RCC 7860 (cell line): ENCODE measurements around the gene KLHL21.
A peak's percentile ranks its signal among the peaks of the same experiment; 100 is the strongest.
"Not testable (repeated sequence)": the region's sequence is repeated elsewhere in the genome, so short reads cannot be mapped to it uniquely, and the experiment has no call there.

ENCODE experiments used
- DNase-seq: peaks from one replicate; pipeline ENCODE4 v3.0.0-alpha.2; 2015; ENCODE audit warnings: low spot score
- FAIRE-seq: peaks from 2 replicates; lab custom pipeline; 2012; peaks lifted over from hg19 to GRCh38; lab: Jason Lieb, UNC

Gene KLHL21

DNA sequence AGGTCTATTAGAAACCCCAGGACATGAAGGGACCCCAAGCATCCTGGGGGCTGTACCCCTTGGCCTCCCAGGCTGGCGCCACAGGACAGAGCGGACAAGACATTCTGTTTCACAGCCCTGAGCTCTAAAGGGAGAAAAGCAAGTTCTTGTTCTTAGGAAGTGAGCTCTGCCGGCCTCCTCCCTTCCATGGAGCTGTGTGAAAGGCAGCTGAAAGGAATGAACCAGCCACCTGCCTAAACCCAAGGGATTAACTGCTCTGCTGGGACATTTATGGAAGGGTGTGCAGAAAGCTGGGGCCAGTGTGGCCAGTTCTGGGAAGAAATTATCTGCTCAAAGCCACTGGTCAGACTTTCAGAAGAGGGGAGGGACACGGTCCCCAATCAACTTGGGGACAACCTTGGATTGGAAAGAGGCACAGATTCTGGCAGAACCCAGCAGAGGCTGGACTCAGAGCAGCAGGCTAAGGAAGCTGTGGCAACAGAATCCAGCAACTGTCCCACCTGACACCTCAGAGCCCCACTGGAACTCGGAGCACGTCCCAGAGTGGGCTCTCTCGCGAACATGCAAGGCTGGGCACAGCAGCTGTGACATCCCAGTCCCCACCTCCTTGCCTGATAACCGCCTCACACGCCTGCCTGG is 2.1 kb downstream of the KLHL21 start:
- FAIRE-seq: no peak
- no peak for DNase-seq

DNA sequence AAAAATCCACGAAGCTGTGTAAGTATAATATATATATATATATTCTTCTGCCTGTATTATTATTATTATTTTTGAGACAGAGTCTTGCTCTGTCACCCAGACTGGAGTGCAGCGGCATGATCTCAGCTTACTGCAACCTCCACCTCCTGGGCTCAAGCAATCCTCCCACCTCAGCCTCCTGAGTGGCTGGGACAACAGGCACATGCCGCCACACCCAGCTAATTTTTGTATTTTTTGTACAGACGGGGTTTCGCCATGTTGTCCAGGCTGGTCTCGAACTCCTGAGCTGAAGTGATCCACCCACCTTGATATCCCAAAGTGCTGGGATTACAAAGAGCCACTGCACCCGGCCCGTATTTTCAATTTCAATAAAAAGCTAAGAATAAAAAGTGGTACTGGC is 2.7 kb downstream of the KLHL21 start:
- FAIRE-seq: not testable (repeated sequence)

DNA sequence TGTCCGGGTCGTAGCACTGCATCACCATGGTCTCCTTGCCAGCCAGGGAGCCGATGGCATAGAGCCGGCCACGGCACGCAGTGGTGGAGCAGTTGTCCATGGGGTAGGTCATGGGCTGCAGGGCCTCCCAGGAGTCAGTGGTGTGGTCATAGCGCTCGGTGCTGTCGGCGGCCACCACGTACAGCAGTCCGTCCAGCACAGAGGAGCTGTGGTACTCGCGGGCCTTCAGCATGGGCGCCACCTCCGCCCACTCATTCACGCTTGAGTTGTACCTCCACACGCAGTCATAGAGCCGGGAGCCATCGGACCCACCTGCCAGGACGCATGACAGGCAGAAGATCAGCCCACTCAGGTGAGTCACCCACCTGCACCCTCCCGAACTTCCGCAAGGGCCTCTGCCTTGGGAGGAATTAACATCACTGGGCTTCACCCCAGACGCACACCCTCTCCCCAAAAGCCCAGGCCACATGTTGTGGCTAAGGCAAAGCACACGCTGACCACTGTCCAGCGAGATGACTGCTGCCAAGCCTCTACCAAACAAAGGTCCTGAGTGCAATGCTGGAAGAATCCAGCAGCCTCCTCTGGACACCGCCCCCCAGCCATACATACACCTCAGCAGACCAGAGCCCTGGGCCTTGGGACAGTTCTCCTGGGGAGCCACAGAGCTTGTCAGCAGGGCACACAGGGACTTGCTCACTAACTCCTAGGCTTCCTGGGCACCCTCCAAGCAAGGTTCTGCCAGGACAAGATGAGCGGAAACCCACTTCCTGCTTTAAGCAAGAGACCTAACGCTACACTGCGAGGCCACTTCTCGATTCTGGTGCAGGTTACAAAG is 3.3 kb downstream of the KLHL21 start:
- FAIRE-seq (no peak), DNase-seq (peak; percentile 28)

More for the DNA sequence above, 2.7 kb downstream of the KLHL21 start:
- not testable (repeated sequence) for DNase-seq

DNA sequence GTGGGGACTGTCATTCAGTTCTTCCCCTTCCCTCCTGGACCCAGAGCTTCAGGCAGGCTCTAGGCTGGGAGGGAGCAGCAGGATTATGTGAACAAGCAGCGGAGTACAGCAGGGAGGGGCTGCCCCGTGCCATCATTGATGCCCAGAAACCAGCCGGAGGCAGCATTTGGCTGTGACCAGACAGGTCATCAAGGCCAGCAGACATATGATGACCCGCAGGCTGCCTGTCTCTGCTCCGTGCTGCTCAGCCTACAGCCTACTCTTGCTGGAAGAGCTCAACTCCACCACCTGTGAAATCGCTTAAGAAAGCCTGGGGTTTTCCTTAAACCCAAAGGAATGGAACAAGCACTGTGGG is 4.9 kb downstream of the KLHL21 start:
- DNase-seq: no peak
- FAIRE-seq: no peak

DNA sequence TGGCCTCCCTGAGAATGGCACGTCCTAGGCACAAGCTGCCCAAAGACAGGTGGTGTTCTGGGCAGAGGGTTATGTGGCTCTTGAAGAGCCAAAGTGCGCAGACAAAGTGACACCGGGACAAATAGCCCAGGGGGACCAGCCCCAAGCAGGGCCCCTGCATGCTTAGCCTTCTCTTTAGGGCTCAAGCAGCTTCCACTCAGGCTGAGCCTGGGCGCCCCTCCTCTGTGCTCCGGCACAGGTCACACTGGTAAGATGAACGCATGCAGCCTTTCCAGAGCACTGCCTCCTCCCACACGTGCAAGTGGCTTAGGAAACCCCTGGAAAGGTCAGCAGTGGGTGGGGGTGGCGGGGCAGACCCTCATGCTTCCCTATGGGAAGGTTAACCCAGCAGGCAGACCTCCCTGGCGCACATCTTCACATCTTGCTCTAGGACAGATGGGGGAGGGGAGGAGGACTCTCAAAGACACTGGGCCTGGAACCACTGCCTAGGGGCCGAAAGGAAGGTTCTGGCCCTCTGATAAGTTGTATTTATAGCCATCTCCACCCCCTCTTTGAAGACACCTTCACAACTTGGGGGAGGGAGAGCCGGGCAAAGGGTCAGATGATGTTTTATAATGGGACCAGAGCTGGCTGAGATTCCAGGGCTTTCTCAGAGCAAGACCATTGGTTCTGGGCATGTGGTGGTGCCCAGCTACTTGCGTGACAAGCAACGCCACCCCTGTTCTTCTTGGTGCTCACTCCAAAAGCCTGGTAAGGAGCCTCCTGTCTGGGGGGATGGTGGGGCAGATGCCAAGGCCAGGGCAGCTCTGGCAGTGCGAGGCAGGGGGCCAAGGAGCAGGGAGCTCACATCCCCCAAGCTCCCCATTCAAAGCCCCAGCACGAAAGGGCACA is 5.5 kb downstream of the KLHL21 start:
- no peak for DNase-seq
- FAIRE-seq: no peak

DNA sequence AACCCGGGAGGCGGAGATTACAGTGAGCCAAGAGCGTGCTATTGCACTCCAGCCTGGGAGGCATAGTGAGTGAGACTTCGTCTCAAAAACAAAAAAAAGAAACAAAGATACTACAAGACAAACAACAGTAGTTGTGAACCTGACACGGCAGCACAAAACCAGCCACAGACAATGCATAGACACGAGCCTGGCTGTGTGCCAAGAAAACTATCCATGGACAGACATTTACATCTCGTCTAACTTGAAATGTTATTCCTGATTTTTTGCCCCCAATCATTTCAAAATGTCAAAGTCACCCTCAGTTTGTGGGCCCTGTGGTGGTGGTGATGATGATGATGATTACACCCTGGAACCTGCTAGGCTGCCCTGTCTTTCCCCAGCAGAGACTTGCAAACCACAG is 6.3 kb downstream of the KLHL21 start:
- no peak for DNase-seq
- FAIRE-seq: no peak

DNA sequence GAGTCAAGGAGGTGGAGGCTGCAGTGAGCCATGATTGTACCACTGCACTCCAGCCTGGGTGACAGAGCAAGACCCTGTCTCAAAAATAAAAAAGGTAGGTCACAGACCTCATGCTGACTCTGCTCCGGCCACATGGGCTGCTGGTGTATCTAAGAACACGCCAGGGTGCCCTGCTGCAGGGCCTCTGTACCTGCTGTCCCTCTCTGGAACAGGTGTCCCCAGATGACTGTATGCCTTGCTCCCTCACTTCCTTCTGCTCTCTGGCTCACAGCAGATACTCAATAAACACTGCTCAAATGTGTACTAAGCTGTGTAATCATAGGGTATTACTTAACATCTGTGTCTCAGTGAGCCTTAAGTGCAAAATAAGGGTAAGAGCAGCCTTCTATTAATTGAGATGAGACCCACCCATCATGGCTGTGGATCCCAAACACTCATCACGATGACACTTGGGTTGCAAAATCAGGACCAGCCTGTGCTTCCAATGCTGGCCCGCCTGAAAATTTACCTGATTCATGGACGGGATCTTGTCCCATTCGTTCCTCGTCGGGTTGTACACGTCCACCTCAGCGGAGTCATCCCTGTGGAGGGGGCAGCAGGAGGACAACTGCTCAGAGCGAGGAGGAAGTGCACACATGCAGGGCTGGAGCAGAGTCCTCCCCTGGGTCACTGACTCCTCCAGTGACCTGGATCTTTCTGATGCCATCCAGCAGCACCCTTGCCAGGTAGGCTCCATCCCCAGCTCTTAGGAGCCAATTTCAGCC is 7.5 kb downstream of the KLHL21 start:
- no peak for DNase-seq
- FAIRE-seq: no peak

DNA sequence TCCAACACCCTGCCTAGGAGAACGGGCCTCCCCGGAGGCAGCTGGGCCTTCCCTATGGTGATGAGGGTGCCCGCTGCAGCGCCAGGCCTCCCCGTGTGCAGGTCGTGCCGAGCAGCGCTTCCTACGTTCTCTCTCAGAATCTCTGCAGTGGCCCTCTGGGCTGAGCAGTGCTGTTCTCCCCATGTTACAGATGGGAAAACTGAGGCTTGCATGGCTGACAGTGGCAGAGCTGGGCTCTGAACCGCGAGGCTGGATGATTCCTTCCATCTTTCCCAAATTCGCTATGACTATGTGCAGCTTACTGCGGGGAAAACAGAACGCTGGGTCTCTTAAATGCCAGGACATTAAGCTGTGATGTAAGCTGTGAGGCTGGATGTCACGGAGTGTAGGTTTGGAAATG is 8.9 kb downstream of the KLHL21 start:
- DNase-seq (no peak), FAIRE-seq (no peak)

DNA sequence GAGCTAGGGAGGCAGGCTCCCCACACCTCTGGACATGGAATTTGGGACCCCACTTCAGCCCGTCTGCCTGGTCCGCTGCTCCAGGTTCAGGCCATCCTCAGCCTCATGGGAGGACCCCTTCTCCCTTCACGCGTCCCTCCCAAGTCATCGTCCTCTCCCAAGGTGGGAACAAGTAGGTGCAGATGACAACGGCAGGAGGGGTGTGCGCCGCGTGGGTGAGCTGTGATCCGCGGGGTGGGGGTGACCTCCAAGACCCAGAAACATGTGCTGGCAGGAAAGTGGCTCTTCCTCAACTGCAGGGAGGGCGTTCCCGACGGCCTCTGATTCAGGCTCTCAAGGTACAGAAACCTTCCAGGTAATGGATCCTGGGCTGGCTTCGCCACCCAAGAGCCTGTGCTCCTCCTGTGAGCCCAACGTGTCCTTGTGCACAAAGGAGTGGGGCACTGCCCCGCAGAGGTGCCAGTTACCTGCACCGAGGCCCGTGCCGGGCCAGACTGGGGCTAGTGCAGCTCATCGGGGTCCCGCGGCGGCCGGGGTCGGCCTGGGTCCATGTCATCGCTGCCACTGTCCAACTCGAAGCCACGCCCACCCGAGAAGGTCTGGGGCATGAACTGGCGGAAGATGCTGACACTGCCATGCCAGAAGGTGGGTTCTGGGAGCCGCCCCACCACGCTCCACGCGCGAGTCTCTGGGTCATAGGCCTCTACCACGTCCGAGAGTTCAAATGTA is 9.6 kb downstream of the KLHL21 start:
- DNase-seq (no peak), FAIRE-seq (no peak)

DNA sequence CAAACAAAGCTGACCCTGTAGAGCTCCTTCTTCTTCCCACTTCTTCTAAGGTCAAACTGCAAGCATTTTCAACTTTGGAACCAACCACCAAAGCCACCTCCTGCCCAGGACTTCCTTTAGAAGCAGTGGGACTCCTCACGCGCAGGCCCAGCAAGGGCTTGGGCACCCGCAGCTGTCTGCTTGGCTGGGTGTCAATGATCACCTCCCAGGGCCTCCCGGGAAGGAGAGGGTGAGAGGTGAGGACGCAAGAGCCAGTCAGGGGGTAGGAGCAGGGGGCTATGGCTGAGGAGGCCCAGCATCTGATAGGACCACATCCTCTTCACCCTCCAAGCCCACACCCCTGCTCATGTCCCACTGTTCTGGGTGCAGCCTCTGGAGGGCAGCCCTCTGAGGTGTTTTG is 10.2 kb downstream of the KLHL21 start:
- no peak for FAIRE-seq

DNA sequence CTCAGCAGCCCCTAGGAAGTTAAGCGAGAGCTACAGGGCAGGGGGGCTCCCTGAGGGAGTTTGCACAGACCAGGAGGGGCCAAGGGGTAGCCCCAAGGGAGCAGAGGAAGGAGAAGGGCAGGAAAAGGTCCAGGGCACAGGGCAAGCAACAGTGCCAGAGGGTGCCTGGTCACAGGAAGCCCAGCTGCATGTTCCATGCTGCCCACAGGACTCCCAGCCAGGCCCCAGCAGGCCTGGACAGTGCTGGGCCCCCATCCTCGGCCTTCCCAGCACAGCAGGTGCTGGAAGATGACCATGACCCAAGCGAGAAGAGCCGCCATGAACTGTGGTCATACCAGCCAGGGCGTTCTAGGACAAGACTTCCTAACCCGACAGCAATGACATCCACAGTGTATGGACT is 11.0 kb downstream of the KLHL21 start:
- DNase-seq: no peak
- FAIRE-seq: no peak

More for the DNA sequence above, 10.2 kb downstream of the KLHL21 start:
- no peak for DNase-seq

DNA sequence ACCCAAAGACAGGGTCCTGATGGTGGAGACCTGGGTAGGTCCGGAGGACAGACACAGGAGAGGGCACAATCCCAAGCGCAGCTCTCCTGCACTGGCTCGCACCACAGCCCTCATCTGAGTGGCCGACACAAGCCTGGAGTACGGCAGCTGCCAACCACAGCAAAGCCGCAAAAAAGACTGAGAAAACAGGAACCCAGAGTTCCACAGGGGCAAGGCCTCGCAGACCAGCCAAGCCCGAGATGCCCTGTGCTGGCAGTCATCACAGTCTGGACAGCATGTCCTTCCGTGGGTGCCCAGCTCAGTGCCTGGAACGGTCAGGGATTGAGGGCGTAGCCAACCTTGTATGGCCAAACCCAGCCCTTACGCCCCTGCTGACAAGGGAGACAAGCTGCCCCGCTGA is 11.4 kb downstream of the KLHL21 start:
- FAIRE-seq (no peak), DNase-seq (no peak)

DNA sequence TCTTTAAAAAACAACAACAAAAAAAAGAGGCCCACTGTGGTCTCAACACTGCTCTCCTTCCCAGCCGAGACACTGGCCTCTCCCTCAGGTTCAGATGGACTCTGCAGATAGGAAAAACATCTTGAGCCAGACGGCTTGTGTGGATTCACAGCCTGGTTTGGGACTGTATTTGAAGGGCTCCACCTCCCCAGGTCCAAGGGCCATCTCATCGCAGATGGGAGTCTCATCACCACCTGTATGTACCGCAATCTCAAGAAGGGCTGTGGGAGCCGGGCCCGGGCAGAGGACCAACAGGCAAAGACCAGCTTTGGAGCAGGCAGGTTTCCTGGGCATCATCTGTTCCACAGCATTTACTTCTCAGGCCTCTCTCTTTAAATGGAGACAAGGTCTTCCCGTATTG is 12.6 kb downstream of the KLHL21 start:
- FAIRE-seq (no peak), DNase-seq (no peak)

DNA sequence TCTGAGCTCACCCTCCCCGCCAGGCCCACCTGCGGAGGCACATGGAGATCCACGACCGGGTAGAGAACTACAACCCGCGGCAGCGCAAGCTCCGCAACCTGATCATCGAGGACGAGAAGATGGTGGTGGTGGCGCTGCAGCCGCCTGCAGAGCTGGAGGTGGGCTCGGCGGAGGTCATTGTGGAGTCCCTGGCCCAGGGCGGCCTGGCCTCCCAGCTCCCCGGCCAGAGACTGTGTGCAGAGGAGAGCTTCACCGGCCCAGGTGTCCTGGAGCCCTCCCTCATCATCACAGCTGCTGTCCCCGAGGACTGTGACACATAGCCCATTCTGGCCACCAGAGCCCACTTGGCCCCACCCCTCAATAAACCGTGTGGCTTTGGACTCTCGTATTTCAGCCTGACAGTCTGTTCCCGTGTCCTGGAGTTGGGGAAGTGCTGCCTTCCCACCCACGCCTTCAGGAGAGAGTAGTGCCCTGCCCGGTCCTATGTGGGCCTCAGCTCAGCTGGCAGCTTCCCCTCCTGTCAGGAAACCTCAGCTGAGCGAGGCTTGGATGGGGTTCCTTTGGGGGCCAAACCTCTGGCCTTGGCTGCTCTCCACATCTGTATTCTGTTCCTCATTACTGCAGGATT is 13.7 kb downstream of the KLHL21 start:
- no peak for FAIRE-seq

DNA sequence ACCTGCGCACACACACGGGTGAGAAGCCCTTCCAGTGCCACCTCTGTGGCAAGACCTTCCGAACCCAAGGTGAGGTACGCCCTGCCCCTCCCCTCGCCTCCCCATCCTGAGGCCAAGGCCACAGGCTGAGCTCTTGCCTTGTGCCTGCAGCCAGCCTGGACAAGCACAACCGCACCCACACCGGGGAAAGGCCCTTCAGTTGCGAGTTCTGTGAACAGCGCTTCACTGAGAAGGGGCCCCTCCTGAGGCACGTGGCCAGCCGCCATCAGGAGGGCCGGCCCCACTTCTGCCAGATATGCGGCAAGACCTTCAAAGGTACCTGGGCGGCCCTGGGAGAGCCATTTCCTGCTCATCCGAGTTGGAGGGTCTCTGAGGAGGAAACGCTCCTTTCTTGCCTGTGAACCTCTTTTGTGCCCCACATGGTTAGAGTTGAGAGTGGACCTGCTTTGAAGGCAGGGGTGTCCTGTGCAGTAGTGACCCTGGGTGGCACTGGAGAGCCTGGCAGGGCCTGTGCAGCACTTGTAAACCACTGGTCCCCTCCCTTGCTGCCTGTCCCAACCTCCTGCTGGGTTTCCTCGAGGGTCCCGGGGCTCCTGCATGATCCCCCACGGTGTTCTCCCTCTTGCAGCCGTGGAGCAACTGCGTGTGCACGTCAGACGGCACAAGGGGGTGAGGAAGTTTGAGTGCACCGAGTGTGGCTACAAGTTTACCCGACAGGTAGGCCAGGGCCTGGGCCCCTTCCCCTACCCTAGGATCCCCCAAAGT is 14.4 kb downstream of the KLHL21 start:
- no peak for FAIRE-seq
- no peak for DNase-seq

More for the DNA sequence above, 13.7 kb downstream of the KLHL21 start:
- no peak for DNase-seq

DNA sequence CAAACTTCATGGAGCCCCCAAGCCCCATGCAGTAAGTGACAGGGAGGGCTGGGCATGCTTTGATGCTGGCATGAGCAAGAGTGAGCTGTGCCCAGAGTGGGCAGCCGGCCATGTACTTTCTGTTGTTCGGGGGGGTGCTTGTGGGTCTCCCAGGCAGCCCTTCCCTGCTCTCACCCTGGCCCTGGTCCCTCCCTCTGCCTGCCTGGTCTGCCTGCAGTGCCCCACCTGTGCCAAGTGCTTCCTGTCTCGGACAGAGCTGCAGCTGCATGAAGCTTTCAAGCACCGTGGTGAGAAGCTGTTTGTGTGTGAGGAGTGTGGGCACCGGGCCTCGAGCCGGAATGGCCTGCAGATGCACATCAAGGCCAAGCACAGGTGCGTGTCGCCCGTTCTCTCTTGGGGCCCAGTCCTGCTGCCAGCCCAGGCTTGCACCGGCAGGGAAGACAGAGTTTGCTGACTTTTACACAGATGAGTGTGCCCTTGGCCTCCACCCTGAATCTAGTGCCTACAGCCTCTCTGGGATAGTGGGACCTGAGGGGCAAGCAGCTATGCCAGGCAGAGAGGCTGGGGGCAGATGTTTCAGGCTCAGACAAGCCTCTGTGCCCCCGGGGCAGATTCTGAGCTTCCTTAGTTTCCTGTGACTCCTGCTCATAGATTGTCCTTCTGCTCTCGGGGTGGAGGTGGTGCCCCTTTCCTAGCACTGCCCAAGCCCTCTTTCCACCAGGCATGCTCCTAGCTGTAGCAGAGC is 15.2 kb downstream of the KLHL21 start:
- DNase-seq (no peak), FAIRE-seq (no peak)

DNA sequence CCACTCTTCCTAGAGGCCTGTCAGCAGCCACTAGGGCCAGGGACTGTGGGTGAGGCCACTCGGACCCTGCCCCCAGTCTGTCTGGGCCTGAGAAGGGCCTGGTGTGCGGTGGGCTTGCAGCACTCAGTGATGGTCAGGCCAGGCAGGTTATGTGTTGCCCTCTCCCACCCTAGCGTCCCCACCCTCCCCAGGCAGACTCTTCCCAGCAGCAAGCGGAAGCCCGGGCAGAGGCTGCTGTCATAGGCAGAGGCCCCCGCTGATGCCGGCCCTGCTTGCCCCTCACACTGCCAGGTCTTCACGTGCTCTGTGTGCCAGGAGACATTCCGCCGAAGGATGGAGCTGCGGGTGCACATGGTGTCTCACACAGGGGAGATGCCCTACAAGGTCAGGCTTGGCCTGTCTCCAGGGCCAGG is 16.3 kb downstream of the KLHL21 start:
- DNase-seq (no peak), FAIRE-seq (no peak)

DNA sequence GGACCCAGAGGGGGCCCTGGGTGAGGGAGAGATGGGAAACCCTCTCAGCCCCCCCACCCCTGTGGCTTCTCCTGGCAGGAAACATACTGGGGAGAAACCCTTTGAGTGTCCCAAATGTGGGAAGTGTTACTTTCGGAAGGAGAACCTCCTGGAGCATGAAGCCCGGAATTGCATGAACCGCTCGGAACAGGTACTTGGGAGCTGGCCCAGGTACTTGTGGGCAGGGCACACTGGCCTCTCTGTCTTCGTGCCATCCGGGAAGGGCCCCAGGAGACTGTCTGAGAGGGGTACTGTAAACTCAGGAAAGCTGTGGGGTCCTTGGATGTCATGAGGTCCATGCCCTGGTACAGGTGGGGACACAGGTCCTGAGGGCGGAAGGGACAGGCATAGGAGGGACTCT is 16.8 kb downstream of the KLHL21 start:
- no peak for DNase-seq
- FAIRE-seq: no peak
